Urothelium cell line (cell line): ENCODE measurements around the gene TOM1.
"Not testable (repeated sequence)": the region's sequence is repeated elsewhere in the genome, so short reads cannot be mapped to it uniquely, and the experiment has no call there.

Experiments
- DNase-seq: peaks from one replicate; pipeline ENCODE4 v3.0.0; 2011; ENCODE audit warnings: low spot score, mixed read lengths
- FAIRE-seq: peaks from 2 replicates; lab custom pipeline; 2011; peaks lifted over from hg19 to GRCh38; lab: Jason Lieb, UNC

Gene TOM1

GRCh38 chr22:35390933-35391332 lies 91.2 kb downstream of the TOM1 start:
- DNase-seq, result no peak
- FAIRE-seq, result no peak

- DNase-seq (no peak), FAIRE-seq (peak; percentile 62)
Observed at GRCh38 chr22:35392357-35392756, 92.7 kb downstream of the TOM1 start.

GRCh38 chr22:35393116-35394010 lies 93.7 kb downstream of the TOM1 start:
- no peak for DNase-seq
- peak; percentile 77 for FAIRE-seq

- FAIRE-seq, result no peak
Observed at GRCh38 chr22:35394011-35394312, 94.3 kb downstream of the TOM1 start.

GRCh38 chr22:35394810-35395563 lies 95.3 kb downstream of the TOM1 start:
- FAIRE-seq (peak; percentile 73), DNase-seq (no peak)

More at GRCh38 chr22:35394011-35394312, 94.3 kb downstream of the TOM1 start:
- DNase-seq, result no peak

GRCh38 chr22:35396622-35397021 lies 96.9 kb downstream of the TOM1 start:
- DNase-seq, result not testable (repeated sequence)
- peak; percentile 91 for FAIRE-seq

- FAIRE-seq (peak; percentile 78), DNase-seq (no peak)
Observed at GRCh38 chr22:35397095-35397904, 97.6 kb downstream of the TOM1 start.
